Umbilical cord (tissue), 2 donors: ENCODE results near the gene SPINK8. TPM values are rescaled to one million over a fixed set of nuclear protein-coding genes. Genes with fewer than 3 reads are reported as not detected.
"Not testable (repeated sequence)": the region's sequence is repeated elsewhere in the genome, so short reads cannot be mapped to it uniquely, and the experiment has no call there.

Experiments used
- DNase-seq: peaks from one replicate; pipeline ENCODE4 v3.0.0-alpha.2; 2015; ENCODE audit warnings: low spot score
- total RNA-seq: library from RNA; depleted of rRNA; stranded (reverse); fragments of >200 nt; gene quantifications from one replicate; pipeline ENCODE4 v1.2.3, GENCODE V29; 2014; ENCODE audit warnings: low replicate concordance; ENCODE audit not compliant: insufficient read depth

The SPINK8 gene
- total RNA-seq, 1 donor from 2014 or later, result not detected

GRCh38 chr3:48278884-48279559 is 54.4 kb downstream of the SPINK8 start:
- no peak for DNase-seq

- no peak for DNase-seq
Observed at GRCh38 chr3:48276911-48277641, 56.4 kb downstream of the SPINK8 start.

DNA sequence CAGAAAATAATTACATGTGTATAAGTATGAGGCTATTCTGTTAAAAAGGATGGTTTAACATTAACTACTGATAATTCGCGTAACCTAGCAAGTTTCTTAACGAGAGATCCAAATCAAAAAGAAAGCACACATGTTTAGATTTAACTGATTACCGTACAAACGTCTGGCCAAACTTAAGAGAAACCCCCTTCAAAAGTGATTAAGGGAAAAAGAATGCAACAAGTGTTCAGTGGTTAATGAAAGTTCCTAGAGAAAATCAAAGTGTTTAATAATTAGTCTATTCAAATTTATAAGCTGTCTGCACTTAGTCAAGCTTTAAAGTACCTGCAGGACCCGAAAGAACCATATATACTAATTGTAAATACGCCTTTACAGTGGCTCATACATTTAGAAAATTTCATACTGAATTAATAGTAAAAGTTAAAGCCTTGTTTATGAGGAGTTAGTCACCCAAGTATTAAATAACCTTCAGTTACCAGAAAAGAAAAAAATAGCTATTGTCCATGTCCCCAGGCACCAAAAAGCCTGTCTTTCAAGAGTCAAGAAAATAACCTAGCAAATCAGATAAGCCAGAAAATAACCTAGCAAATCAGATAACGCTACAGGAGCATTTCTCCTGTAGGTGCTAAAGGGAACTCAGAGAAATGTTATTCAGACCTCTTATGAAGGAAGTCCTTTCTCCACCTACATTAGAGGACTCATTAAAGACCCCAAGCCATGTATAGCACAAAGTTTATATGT is 58.0 kb downstream of the SPINK8 start:
- DNase-seq, result no peak

DNA sequence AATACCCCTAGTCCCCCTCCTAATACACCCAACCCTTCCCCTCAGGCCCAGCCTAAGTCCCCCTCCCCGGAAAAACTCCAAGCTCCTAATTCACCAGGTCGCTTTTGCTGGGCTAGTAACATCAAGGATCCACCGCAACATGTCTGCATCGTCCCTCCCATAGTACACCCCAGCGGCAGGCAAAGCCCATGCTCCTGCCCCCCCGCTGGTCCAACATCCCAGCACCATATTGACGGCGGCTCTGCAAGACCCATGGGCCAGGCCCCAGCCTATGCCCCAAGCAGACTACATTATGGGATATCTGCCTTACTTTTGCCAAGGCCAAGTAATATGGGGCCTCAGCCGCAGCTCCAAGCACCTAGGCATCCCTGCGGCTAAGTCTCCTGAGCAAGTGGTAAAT is 59.0 kb downstream of the SPINK8 start:
- no peak for DNase-seq

DNA sequence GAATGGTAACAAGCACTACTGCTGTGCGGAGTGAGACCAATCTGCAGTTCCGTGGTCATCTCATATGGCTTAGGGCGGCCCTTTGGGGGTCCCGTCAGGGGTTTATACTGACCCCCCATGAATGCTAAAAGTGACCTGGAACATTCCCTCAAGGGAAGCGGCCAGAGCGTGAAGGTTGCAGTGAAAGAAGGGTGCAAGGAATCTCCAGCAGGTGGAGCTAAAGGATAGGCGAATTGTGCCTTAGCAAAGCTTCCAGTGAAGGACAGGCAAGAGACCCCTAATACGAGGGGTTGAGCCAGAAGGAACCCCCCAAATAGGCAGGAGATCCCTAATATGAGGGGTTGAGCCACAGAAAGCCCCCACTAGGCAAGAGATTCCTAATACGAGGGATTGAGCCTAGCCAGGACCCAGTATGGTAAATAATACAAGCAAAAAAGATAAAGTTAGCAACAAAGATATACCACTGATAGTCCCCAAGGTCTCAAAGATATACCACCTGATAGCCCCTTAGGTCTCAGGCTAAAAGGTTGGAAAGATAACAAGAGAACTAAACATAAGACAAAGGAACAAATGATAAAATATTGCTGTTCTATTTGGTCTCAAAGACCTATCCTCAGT is 59.8 kb downstream of the SPINK8 start:
- peak; percentile 64 for DNase-seq

DNA sequence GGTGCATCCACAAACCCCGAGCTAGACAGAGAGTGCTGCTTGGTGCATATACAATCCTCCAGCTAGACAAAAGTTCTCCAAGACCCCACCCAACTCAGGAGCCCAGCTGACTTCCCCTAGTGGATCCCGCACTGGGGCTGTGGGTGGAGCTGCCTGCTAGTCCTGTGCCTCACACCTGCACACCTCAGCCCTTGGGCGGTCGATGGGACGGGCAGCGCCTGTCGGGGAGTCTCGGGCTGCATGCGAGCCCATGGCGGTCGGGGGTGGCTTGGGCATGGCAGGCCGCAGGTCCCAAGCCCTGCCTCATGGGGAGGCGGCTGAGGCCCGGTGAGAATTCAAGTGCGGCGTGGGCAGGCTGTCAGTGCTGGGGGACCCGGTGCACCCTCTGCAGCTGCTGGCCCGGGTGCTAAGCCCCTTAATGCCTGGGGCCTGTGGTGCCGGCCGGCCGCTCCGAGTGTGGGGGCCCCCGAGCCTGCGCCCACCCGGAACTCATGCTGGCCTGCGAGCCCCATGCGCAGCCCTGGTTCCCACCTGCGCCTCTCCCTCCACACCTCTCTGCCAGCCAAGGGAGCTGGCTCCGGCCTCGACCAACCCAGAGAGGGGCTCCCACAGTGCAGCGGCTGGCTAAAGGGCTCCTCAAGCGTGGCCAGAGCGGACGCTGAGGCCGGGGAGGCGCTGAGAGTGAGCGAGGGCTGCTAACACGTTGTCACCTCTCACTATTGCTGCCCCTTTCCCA is 61.5 kb downstream of the SPINK8 start:
- no peak for DNase-seq

DNA sequence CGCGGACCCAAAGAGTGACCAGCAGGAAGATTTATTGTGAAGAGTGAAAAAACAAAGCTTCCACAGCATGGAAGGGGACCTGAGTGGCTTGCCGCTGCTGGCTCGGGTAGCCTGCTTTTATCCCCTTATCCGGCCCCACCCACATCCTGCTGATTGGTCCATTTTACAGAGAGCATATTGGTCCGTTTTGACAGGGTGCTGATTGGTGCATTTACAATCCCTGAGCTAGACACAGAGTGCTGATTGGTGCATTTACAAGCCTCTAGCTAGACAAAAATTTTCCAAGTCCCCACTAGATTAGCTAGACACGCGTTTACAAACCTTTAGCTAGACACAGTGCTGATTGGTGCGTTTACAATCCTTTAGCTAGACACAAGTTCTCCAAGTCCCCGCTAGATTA is 62.2 kb downstream of the SPINK8 start:
- DNase-seq, result not testable (repeated sequence)

- no peak for DNase-seq
Observed at GRCh38 chr3:48270306-48270705, 63.2 kb downstream of the SPINK8 start.

DNA sequence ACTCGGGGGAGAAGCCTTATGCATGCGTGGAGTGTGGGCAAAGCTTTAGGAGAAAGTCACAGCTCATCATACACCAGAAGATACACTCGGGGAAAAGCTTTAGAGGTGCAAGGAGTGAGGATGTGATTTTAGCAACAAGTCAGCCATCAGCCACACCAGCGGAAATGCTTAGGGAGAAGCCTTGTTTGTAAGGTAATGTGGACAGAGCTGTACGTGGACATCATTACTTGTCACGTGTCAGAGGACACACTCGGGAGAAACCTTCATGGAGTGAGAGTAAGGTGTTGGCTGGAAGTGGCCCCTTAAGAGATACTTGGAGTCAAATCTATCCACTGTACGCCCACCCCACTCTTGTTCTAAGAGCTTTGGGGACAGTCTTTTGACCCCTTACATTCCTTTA is 63.9 kb downstream of the SPINK8 start:
- no peak for DNase-seq

GRCh38 chr3:48268936-48269561 is 64.4 kb downstream of the SPINK8 start:
- DNase-seq, result no peak

GRCh38 chr3:48268381-48268935 is 65.0 kb downstream of the SPINK8 start:
- DNase-seq, result peak; percentile 48

- DNase-seq, result no peak
Observed at GRCh38 chr3:48267782-48268181, 65.7 kb downstream of the SPINK8 start.

- DNase-seq, result no peak
Observed at GRCh38 chr3:48258530-48258929, 74.9 kb downstream of the SPINK8 start.

Other genes starting within 250 kb of the SPINK8 start
- 1.2 TPM for gene CDC25A, start 145.2 kb downstream of the SPINK8 start, total RNA-seq
- not detected for gene CAMP, start 110.2 kb downstream of the SPINK8 start, total RNA-seq
- 3.1 TPM for gene ZNF589, start 92.6 kb downstream of the SPINK8 start, total RNA-seq
- 19.7 TPM for gene NME6, start 32.3 kb downstream of the SPINK8 start, total RNA-seq
- 6.0 TPM for gene FBXW12, start 38.6 kb upstream of the SPINK8 start, total RNA-seq
- gene PLXNB1, start 96.4 kb upstream of the SPINK8 start, total RNA-seq, result 68.6 TPM
- 4.8 TPM for gene CCDC51, start 106.5 kb upstream of the SPINK8 start, total RNA-seq
- 135 TPM for gene TMA7, start 106.6 kb upstream of the SPINK8 start, total RNA-seq
- 9.4 TPM for gene ATRIP, start 113.1 kb upstream of the SPINK8 start, total RNA-seq
- 59.2 TPM for gene SHISA5, start 170.5 kb upstream of the SPINK8 start, total RNA-seq
- 13.2 TPM for gene PFKFB4, start 223.1 kb upstream of the SPINK8 start, total RNA-seq
- 1.9 TPM for gene UCN2, start 230.1 kb upstream of the SPINK8 start, total RNA-seq